ENCODE results near the gene TNS4. TPM values are rescaled to one million over a fixed set of nuclear protein-coding genes. Genes with fewer than 3 reads are reported as not detected.

Gene TNS4
- polyA plus RNA-seq, 1 donor from 2014 or later, result not detected

- no peaks in the 10 kb centered on the region for H3K4me1 Mint-ChIP-seq
- peaks cover 22% of the 10 kb centered on the region for H3K27me3 Mint-ChIP-seq
- no peak overlapping the region for H3K27ac Mint-ChIP-seq
- no peak overlapping the region for H3K4me3 Mint-ChIP-seq
- H3K36me3 Mint-ChIP-seq, result no peaks in the 10 kb centered on the region
- no peaks in the 10 kb centered on the region for H3K9me3 Mint-ChIP-seq
Measured at GRCh38 chr17:40497695-40498094, 3.7 kb downstream of the TNS4 start.

GRCh38 chr17:40496634-40497420, 4.6 kb downstream of the TNS4 start:
- Mint-ChIP-seq H3K27ac (no peak overlapping the region), H3K4me1 (no peaks in the 10 kb centered on the region), H3K4me3 (no peak overlapping the region), H3K9me3 (no peaks in the 10 kb centered on the region), H3K27me3 (peaks cover 22% of the 10 kb centered on the region), H3K36me3 (no peaks in the 10 kb centered on the region)

- Mint-ChIP-seq H3K36me3 (no peaks in the 10 kb centered on the region), H3K27ac (no peak overlapping the region), H3K4me1 (peaks cover under 1 to 3% (median under 1%) of the 10 kb centered on the region in 3 donors), H3K9me3 (no peaks in the 10 kb centered on the region), H3K27me3 (peaks cover 22% of the 10 kb centered on the region), H3K4me3 (no peak overlapping the region)
Measured at GRCh38 chr17:40496170-40496569, 5.3 kb downstream of the TNS4 start.

GRCh38 chr17:40495140-40495539, 6.3 kb downstream of the TNS4 start:
- H3K27ac Mint-ChIP-seq, result peak overlapping the region in 1 of 3 donors; percentile 58

GRCh38 chr17:40493697-40494096, 7.7 kb downstream of the TNS4 start:
- H3K36me3 Mint-ChIP-seq, result no peaks in the 10 kb centered on the region
- H3K4me1 Mint-ChIP-seq, result peaks cover 10 to 13% (median 11%) of the 10 kb centered on the region in 3 donors
- H3K27me3 Mint-ChIP-seq, result peaks cover 6% of the 10 kb centered on the region
- H3K9me3 Mint-ChIP-seq, result no peaks in the 10 kb centered on the region
- H3K4me3 Mint-ChIP-seq, result no peak overlapping the region
- H3K27ac Mint-ChIP-seq, result no peak overlapping the region

More at GRCh38 chr17:40495140-40495539, 6.3 kb downstream of the TNS4 start:
- peaks cover 5 to 8% (median 7%) of the 10 kb centered on the region in 3 donors for H3K4me1 Mint-ChIP-seq
- H3K27me3 Mint-ChIP-seq, result peaks cover 14% of the 10 kb centered on the region
- H3K4me3 Mint-ChIP-seq, result no peak overlapping the region
- no peaks in the 10 kb centered on the region for H3K9me3 Mint-ChIP-seq
- no peaks in the 10 kb centered on the region for H3K36me3 Mint-ChIP-seq

- Mint-ChIP-seq H3K36me3 (no peaks in the 10 kb centered on the region), H3K27ac (no peak overlapping the region), H3K9me3 (no peaks in the 10 kb centered on the region), H3K4me1 (peaks cover 10 to 13% (median 11%) of the 10 kb centered on the region in 3 donors), H3K27me3 (peaks cover 4% of the 10 kb centered on the region), H3K4me3 (no peak overlapping the region)
Measured at GRCh38 chr17:40491486-40491885, 9.9 kb downstream of the TNS4 start.

GRCh38 chr17:40490982-40491381, 10.4 kb downstream of the TNS4 start:
- Mint-ChIP-seq H3K36me3 (no peaks in the 10 kb centered on the region), H3K4me3 (peak overlapping the region in 1 of 4 donors; percentile 47), H3K9me3 (no peaks in the 10 kb centered on the region), H3K4me1 (peaks cover 10 to 13% (median 11%) of the 10 kb centered on the region in 3 donors), H3K27me3 (peaks cover 4% of the 10 kb centered on the region), H3K27ac (peak overlapping the region in 1 of 3 donors; percentile 73)

- Mint-ChIP-seq H3K27ac (peak overlapping the region in 2 of 3 donors; percentile 67 to 93), H3K4me1 (peaks cover 10 to 13% (median 11%) of the 10 kb centered on the region in 3 donors), H3K4me3 (peak overlapping the region in 1 of 4 donors; percentile 55)
Measured at GRCh38 chr17:40490289-40490853, 11.1 kb downstream of the TNS4 start.

GRCh38 chr17:40487371-40488020, 13.9 kb downstream of the TNS4 start:
- H3K9me3 Mint-ChIP-seq, result no peaks in the 10 kb centered on the region
- no peaks in the 10 kb centered on the region for H3K36me3 Mint-ChIP-seq
- peaks cover 3% of the 10 kb centered on the region for H3K27me3 Mint-ChIP-seq
- H3K4me1 Mint-ChIP-seq, result peaks cover 13 to 19% (median 14%) of the 10 kb centered on the region in 3 donors
- H3K27ac Mint-ChIP-seq, result peak overlapping the region; percentile 6 to 67 (median 12)
- H3K4me3 Mint-ChIP-seq, result no peak overlapping the region

More at GRCh38 chr17:40490289-40490853, 11.1 kb downstream of the TNS4 start:
- no peaks in the 10 kb centered on the region for H3K36me3 Mint-ChIP-seq
- peaks cover 3% of the 10 kb centered on the region for H3K27me3 Mint-ChIP-seq
- H3K9me3 Mint-ChIP-seq, result no peaks in the 10 kb centered on the region

- Mint-ChIP-seq H3K4me3 (no peak overlapping the region), H3K9me3 (no peaks in the 10 kb centered on the region), H3K27me3 (peaks cover 3% of the 10 kb centered on the region), H3K4me1 (peaks cover 13 to 21% (median 14%) of the 10 kb centered on the region in 3 donors), H3K36me3 (no peaks in the 10 kb centered on the region), H3K27ac (peak overlapping the region in 2 of 3 donors; percentile 6 to 92)
Measured at GRCh38 chr17:40486522-40487370, 14.7 kb downstream of the TNS4 start.

- Mint-ChIP-seq H3K4me1 (peaks cover 16 to 20% (median 18%) of the 10 kb centered on the region in 3 donors), H3K4me3 (no peak overlapping the region), H3K36me3 (no peaks in the 10 kb centered on the region), H3K27me3 (peaks cover 3% of the 10 kb centered on the region), H3K27ac (peak overlapping the region in 2 of 3 donors; percentile 58 to 92), H3K9me3 (no peaks in the 10 kb centered on the region)
Measured at GRCh38 chr17:40485851-40486521, 15.4 kb downstream of the TNS4 start.

GRCh38 chr17:40484973-40485530, 16.4 kb downstream of the TNS4 start:
- Mint-ChIP-seq H3K36me3 (no peaks in the 10 kb centered on the region), H3K4me3 (no peak overlapping the region), H3K4me1 (peaks cover 17 to 26% (median 25%) of the 10 kb centered on the region in 3 donors), H3K9me3 (no peaks in the 10 kb centered on the region), H3K27ac (peak overlapping the region in 2 of 3 donors; percentile 58 to 65), H3K27me3 (peaks cover 3% of the 10 kb centered on the region)

- H3K27me3 Mint-ChIP-seq, result peaks cover 3% of the 10 kb centered on the region
- no peaks in the 10 kb centered on the region for H3K36me3 Mint-ChIP-seq
- peaks cover 16 to 26% (median 22%) of the 10 kb centered on the region in 3 donors for H3K4me1 Mint-ChIP-seq
- H3K4me3 Mint-ChIP-seq, result no peak overlapping the region
- H3K9me3 Mint-ChIP-seq, result no peaks in the 10 kb centered on the region
- H3K27ac Mint-ChIP-seq, result peak overlapping the region in 1 of 3 donors; percentile 65
Measured at GRCh38 chr17:40484285-40484972, 17.0 kb downstream of the TNS4 start.
